CD14-positive monocyte (primary cell): ENCODE data around the gene SMC3. TPM values are rescaled to one million over a fixed set of nuclear protein-coding genes. Genes with fewer than 3 reads are reported as not detected.

ENCODE experiments used
- DNase-seq, 3 donors: peaks; one replicate each; pipeline ENCODE4 v3.0.0-alpha.2; 2011 to 2022
- H2AFZ ChIP-seq: 2 replicates; pipeline ENCODE4 v1.6.0; 2012; ENCODE audit warnings: mild to moderate bottlenecking, low read depth, low read length, inconsistent platforms; ENCODE audit not compliant: insufficient read depth, poor library complexity, severe bottlenecking
- H3K27ac ChIP-seq, 2 donors: 1 replicate in 1 of 2; 2 replicates in 1 of 2; pipeline ENCODE4 v1.5.1; 2012 to 2013; ENCODE audit warnings: low read length in 2 of 2, control low read depth in 1 of 2, inconsistent platforms in 1 of 2, low read depth in 1 of 2, mild to moderate bottlenecking in 1 of 2
- H3K27me3 ChIP-seq, 2 donors: one replicate each; pipeline versions ENCODE4 v1.6.0 to v1.6.1; 2011 to 2013; ENCODE audit warnings: low read length in 2 of 2; ENCODE audit not compliant: control insufficient read depth in 2 of 2, insufficient read depth in 2 of 2
- H3K36me3 ChIP-seq, 2 donors: replicated peaks in 1 of 2; 1 replicate in 1 of 2; 2 replicates in 1 of 2; pipeline versions ENCODE4 v1.5.1 to v1.6.1; 2012 to 2013; ENCODE audit warnings: low read length in 2 of 2, control low read depth in 1 of 2, inconsistent platforms in 1 of 2, mild to moderate bottlenecking in 1 of 2; ENCODE audit not compliant: insufficient read depth in 2 of 2, control insufficient read depth in 1 of 2
- H3K4me1 ChIP-seq, 2 donors: 1 replicate in 1 of 2; 2 replicates in 1 of 2; pipeline versions ENCODE4 v1.5.1 to v1.6.1; 2012 to 2013; ENCODE audit warnings: low read length in 2 of 2, control low read depth in 1 of 2, inconsistent platforms in 1 of 2, mild to moderate bottlenecking in 1 of 2, moderate library complexity in 1 of 2; ENCODE audit not compliant: insufficient read depth in 2 of 2, control insufficient read depth in 1 of 2
- H3K4me2 ChIP-seq: replicated peaks from 2 replicates; pipeline ENCODE3; 2012; ENCODE audit warnings: low read length, moderate library complexity, mild to moderate bottlenecking; ENCODE audit not compliant: poor library complexity, severe bottlenecking; ENCODE audit errors: extremely low read depth
- H3K4me3 ChIP-seq, 3 experiments: fragments of 200-600 bp in 1 of 3; sonication (generic) in 1 of 3; replicated peaks in 1 of 3; 1 replicate in 2 of 3; 2 replicates in 1 of 3; pipeline ENCODE4 v1.5.1; 2011 to 2013; ENCODE audit warnings: low read length in 3 of 3, mild to moderate bottlenecking in 3 of 3, control low read depth in 2 of 3, low read depth in 2 of 3, inconsistent platforms in 1 of 3, moderate library complexity in 1 of 3
- H3K79me2 ChIP-seq: 2 replicates; pipeline ENCODE4 v1.6.0; 2012; ENCODE audit warnings: mild to moderate bottlenecking, control low read depth, inconsistent platforms, low read length, moderate library complexity; ENCODE audit not compliant: insufficient read depth
- H3K9ac ChIP-seq: 2 replicates; pipeline ENCODE4 v1.6.0; 2017; ENCODE audit warnings: low read length, mild to moderate bottlenecking; ENCODE audit not compliant: insufficient read depth, poor library complexity, severe bottlenecking
- H3K9me3 ChIP-seq, 2 donors: replicated peaks in 1 of 2; 1 replicate in 1 of 2; 2 replicates in 1 of 2; pipeline versions ENCODE4 v1.5.1 to v1.6.1; 2012 to 2013; ENCODE audit warnings: low read length in 2 of 2, control low read depth in 1 of 2; ENCODE audit not compliant: control insufficient read depth in 1 of 2, insufficient read depth in 1 of 2
- H4K20me1 ChIP-seq: 2 replicates; pipeline ENCODE4 v1.6.0; 2012; ENCODE audit warnings: mild to moderate bottlenecking, low read length, control low read depth, moderate library complexity; ENCODE audit not compliant: insufficient read depth
- H3K27ac Mint-ChIP-seq, 7 donors: one replicate each; pipeline ENCODE4 v1.8.0; 2020; ENCODE audit warnings: mild to moderate bottlenecking in 7 of 7, mixed read lengths in 7 of 7, moderate library complexity in 6 of 7, inconsistent platforms in 2 of 7
- H3K27me3 Mint-ChIP-seq, 3 donors: one replicate each; pipeline ENCODE4 v1.8.0; 2021 to 2022; ENCODE audit warnings: low read depth in 3 of 3, mild to moderate bottlenecking in 3 of 3, mixed read lengths in 3 of 3, moderate library complexity in 3 of 3, inconsistent platforms in 1 of 3
- H3K36me3 Mint-ChIP-seq, 2 donors: one replicate each; pipeline ENCODE4 v1.8.0; 2020; ENCODE audit warnings: mixed read lengths in 2 of 2, inconsistent platforms in 1 of 2, mild to moderate bottlenecking in 1 of 2
- H3K4me1 Mint-ChIP-seq: one replicate; pipeline ENCODE4 v1.8.0; 2020; ENCODE audit warnings: mild to moderate bottlenecking, mixed read lengths
- H3K4me3 Mint-ChIP-seq, 2 donors: one replicate each; pipeline ENCODE4 v1.8.0; 2020; ENCODE audit warnings: mild to moderate bottlenecking in 2 of 2, mixed read lengths in 2 of 2, moderate library complexity in 1 of 2
- H3K9me3 Mint-ChIP-seq, 7 donors: one replicate each; pipeline ENCODE4 v1.8.0; 2020 to 2022; ENCODE audit warnings: mixed read lengths in 7 of 7, mild to moderate bottlenecking in 6 of 7, moderate library complexity in 6 of 7, inconsistent platforms in 2 of 7
- WGBS: methylation state at CpG from one replicate; pipeline ENCODE4 v1.1.5; 2013; ENCODE audit warnings: missing lambda C conversion rate; ENCODE audit not compliant: insufficient coverage; 5-methylcytosine and 5-hydroxymethylcytosine counted together
- intact Hi-C, 2 donors: fragments of 100-400 bp; cut with micrococcal nuclease; formaldehyde crosslinking; loops; one replicate each; pipeline versions ENCODE4 v1.15.0 to v1.15.1; 2023
- polyA plus RNA-seq, 3 donors: library from polyadenylated mRNA; depleted of rRNA in 1 of 3; unstranded in 2 of 3; stranded (reverse) in 1 of 3; fragments of 300-500 nt in 2 of 3; fragments of >200 nt in 1 of 3; fragmentation: Illumina TruSeq in 2 of 3; gene quantifications; 1 replicate in 2 of 3; 2 replicates in 1 of 3; pipeline ENCODE4 v1.2.3, GENCODE V29; 2012 to 2021
- TF ChIP-seq, protein P1 (sequence below): fragments of 200-600 bp; IDR thresholded peaks from one replicate; pipeline ENCODE4 v1.8.0; 2022; ENCODE audit warnings: antibody characterized with exemption, mild to moderate bottlenecking

The SMC3 gene
- polyA plus RNA-seq, 3 donors: 5.0 to 33.9 (median 21.1) TPM

DNA sequence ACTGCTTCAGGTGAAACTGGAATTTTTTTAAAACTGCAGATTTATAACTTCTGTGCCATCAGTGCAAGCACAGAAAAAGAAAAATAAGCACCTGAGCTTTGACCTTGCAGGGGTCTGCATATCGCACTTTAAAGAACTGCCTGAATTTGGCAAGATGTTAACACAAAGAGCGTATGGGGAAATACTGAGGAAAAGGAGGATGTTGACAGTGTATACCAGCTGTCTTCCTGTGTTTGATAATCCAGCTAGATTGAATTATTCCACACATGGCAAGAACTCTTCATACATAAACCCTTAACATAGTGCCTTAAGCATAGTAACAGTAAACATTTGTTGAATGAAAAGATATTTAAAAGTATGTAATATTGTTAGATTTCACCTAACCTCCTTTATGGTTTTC lies 30.0 kb downstream of the SMC3 start:
- Histone ChIP-seq H2AFZ (no peak overlapping the region), H3K27me3 (no peaks in the 10 kb centered on the region), H3K4me2 (no peak overlapping the region), H3K9me3 (no peaks in the 10 kb centered on the region), H4K20me1 (no peaks in the 10 kb centered on the region), H3K4me3 (no peak overlapping the region), H3K4me1 (no peaks in the 10 kb centered on the region), H3K9ac (no peak overlapping the region), H3K36me3 (peaks cover 64 to 96% of the 10 kb centered on the region in 2 donors), H3K27ac (no peak overlapping the region), H3K79me2 (no peaks in the 10 kb centered on the region)
- Mint-ChIP-seq H3K27me3 (peaks cover 0 to 1% (median 0%) of the 10 kb centered on the region in 3 donors), H3K9me3 (no peaks in the 10 kb centered on the region), H3K36me3 (peaks cover 62 to 79% of the 10 kb centered on the region in 2 donors), H3K4me3 (no peak overlapping the region), H3K4me1 (peaks cover 4% of the 10 kb centered on the region), H3K27ac (no peak overlapping the region)
- 100% methylated on average over 1 of the region's 2 CpGs for WGBS
- TF ChIP-seq, protein P1, sequence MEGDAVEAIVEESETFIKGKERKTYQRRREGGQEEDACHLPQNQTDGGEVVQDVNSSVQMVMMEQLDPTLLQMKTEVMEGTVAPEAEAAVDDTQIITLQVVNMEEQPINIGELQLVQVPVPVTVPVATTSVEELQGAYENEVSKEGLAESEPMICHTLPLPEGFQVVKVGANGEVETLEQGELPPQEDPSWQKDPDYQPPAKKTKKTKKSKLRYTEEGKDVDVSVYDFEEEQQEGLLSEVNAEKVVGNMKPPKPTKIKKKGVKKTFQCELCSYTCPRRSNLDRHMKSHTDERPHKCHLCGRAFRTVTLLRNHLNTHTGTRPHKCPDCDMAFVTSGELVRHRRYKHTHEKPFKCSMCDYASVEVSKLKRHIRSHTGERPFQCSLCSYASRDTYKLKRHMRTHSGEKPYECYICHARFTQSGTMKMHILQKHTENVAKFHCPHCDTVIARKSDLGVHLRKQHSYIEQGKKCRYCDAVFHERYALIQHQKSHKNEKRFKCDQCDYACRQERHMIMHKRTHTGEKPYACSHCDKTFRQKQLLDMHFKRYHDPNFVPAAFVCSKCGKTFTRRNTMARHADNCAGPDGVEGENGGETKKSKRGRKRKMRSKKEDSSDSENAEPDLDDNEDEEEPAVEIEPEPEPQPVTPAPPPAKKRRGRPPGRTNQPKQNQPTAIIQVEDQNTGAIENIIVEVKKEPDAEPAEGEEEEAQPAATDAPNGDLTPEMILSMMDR: no peak
- DNase-seq: no peak
- intact Hi-C loops: no loop called here

DNA sequence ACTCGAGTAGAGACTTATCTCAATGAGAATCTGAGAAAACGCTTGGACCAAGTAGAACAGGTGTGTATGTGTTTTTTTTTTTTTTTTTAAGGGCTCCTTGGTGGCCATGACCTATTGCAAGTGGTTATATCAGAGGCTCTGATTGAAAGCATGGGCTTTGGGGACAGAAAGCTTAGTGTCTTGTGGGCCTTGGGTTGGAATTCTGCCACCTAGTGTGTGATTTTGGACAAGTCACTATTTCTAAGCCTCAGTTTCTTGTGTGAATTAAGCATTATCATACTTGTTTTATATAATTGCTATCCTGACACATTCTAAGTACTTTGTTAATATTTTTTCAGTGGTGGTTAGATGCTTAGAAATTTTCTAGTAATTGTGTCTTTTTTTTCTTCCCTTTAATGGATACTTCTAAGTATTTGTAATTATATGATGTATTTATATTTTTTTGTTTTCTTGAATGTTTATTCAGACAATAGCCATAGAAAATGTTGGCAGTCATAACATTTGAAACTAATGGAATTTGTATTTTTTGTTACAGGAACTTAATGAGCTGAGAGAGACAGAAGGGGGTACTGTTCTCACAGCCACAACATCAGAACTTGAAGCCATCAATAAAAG lies 33.1 kb downstream of the SMC3 start:
- no peak overlapping the region for H3K4me3 ChIP-seq
- no peak overlapping the region for H3K4me2 ChIP-seq
- TF ChIP-seq, protein P1: peak; percentile 80
- DNase-seq: peak; percentile 18 to 38 (median 19)
- intact Hi-C loops: no loop called here
- H3K4me3 Mint-ChIP-seq: no peak overlapping the region
- peaks cover 66 to 100% of the 10 kb centered on the region in 2 donors for H3K36me3 ChIP-seq
- peaks cover 0 to 1% (median 0%) of the 10 kb centered on the region in 3 donors for H3K27me3 Mint-ChIP-seq
- H2AFZ ChIP-seq: no peak overlapping the region
- no peak overlapping the region for H3K27ac ChIP-seq
- H3K79me2 ChIP-seq: no peaks in the 10 kb centered on the region
- H3K9me3 ChIP-seq: no peaks in the 10 kb centered on the region
- no CpG with 5 or more reads among the region's 2 CpGs for WGBS
- H3K27me3 ChIP-seq: no peaks in the 10 kb centered on the region
- no peak overlapping the region for H3K27ac Mint-ChIP-seq
- no peaks in the 10 kb centered on the region for H3K9me3 Mint-ChIP-seq
- no peaks in the 10 kb centered on the region for H3K4me1 ChIP-seq
- no peaks in the 10 kb centered on the region for H4K20me1 ChIP-seq
- peaks cover 4% of the 10 kb centered on the region for H3K4me1 Mint-ChIP-seq
- peaks cover 65 to 81% of the 10 kb centered on the region in 2 donors for H3K36me3 Mint-ChIP-seq
- no peak overlapping the region for H3K9ac ChIP-seq
